CD4-positive, alpha-beta T cell treated with Interleukin-21 for 1 hour (primary cell): ENCODE measurements around the gene XYLT1.

Experiments used
- DNase-seq: peaks from one replicate; pipeline ENCODE4 v3.0.0-alpha.2; 2020

Gene XYLT1

DNA sequence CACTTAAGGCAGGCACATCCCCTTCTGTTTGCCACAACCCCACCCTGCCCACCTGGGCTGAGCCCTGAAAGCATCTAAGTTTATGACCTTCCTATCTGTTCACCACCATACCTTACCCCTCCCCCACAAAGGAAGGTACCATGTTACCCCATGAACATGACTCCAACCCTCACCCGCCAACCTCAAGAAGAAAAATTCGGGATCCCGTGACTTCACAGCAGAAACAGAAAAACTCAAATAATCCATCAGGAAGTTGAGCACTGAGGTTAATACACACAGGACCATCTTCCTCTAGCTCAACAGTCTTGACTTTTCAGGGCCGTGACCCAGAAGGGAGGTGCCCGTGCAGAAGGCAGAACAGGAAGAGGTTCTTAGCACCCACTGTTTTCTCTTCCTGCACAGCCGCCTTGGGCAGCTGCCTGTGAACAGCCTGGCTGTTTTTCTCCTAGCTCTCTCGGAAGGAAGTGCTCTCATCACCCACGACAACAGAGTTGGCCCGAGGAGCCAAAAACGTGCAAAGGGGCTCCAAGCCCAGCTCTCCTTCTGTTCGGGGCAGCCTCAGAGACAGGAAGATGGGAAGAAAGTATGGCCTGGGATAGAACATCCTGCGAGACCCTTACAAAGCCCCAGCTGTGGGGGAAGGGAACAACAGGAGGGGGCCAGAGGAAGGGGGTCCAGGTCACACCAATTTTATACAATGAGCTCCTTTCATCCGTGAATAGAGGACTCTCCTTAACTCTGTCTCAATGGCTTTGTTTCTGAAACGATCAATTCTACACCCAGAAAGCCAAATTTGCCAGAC lies 101.1 kb downstream of the XYLT1 start:
- DNase-seq = peak; percentile 84

DNA sequence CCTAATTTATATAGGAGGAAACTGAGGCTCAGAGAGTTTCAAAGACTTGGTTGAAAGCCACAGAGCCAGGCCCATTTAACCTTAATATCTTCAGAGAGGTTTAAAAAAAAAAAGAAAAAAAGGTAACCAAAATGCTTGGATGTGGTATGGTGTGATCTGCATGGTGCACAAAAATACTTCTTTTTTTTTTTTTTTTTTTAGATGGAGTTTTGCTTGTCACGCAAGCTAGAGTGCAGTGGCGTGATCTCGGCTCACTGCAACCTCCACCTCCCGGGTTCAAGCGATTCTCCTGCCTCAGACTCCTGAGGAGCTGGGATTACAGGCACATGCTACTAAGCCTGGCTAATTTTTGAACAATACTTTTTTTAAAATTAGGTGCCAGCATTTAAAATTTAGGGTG lies 101.8 kb downstream of the XYLT1 start:
- peak; percentile 45 for DNase-seq

DNA sequence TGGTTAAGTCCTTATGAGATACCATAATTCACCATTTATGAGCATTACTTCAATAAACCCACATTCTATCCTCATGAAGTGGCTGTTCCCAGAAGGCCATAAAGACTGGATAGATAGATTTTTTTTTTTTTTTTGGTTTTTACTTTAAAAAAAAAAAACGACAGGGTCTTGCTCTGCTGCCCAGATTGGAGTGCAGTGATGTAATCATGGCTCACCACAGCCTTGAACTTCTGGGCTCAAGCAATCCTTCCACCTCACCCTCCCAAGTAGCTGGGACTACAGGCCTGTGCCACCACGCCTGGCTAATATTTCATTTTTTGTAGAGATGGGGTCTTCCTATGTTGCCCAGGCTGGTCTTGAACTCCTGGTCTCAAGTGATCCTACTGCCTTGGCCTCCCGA lies 102.3 kb downstream of the XYLT1 start:
- DNase-seq = no peak

DNA sequence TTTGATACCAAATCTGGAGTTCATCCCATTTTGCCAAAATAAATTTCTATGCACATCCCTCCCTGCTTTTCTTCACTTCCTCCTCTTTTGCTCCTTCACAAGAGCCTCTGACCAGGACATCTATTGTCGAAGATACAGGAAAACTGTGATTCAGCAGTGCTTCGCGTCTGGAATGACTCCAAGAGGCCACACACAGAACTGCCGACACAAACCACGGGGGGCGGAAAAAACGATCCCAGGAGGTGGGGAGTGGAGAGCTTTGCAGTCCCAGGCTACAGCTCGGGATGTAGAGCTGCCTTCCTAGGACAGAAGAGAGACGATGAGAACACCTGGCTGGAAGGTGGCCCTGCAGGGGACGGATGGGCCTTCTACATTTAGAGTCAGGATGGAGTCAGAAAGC lies 102.8 kb downstream of the XYLT1 start:
- no peak for DNase-seq

DNA sequence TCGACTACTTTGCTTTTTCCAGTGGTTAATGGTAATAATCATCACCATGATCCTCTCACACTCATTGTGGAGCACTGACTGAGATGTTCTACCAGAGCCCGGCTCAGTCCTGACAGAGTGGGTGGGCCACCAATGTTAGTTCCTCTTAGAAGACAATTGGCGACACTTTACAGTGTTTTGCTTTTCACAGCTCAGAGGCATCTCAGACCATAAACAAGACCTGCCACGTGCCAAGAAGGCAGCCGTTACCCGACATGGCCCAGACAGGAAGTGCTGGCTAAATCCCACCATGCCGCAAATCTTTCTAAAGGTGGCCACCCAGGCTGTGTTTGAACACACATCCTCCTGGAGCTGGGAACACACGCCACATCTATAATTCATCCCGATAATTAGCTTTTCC lies 103.7 kb downstream of the XYLT1 start:
- DNase-seq = peak; percentile 44

DNA sequence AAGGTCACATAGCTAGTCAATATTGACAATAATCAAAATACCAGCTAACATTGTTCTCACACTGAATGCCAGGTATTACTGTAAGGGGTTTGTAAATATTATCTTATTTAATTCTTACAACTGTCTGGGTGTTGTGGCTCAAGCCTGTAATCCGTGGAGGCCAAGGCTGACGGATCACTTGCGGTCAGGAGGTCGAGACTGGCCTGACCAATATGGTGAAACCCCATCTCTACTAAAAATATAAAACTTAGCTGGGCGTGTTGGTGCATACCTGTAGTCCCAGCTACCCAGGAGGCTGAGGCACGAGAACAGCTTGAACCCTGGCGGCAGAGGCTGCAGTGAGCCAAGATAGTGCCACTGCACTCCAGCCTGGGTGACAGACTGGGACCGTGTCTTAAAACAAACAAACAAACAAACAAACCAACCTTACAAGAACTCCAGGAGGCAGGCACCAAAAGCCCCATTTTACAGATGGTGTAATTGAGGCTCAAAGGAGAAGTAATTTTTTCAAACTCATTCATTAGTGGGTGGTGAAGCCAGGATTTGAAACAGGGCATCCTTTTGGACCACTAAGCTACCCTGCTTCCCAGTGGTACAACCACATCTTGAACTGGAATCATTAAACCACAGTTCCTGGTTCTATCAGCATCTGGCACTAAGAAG lies 104.3 kb downstream of the XYLT1 start:
- no peak for DNase-seq

DNA sequence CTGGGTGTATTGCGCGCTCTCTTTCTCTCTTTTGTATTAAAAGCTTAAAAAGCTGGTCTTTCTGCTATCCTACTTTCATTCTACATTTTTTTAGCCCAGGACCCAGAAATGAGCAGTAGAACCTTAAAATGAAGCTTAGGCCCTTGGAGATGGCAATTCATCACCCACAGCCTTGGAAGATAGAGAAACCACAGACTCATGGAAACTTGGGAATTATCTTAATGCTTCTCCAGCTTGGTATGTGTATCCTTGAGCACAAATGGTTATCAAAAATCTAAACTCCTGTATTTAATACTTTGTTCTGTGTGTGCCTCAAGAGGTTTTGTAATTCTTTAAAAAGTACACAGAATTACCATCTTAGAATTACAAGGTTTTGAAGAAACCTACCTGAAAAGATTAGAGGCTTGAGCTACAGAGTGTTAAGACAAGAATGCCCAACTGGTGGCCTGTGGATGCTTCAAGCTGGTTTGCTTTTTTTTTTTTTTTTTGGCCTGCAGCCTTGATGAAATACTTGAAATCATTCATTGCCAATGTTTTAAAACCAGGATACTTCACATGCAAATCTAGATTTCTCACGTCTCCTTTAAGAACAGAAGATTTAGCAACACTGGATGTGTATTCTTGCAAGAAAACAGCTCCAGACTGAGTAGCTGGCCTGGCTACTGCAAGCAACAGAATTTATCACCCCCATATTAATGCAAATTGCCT lies 105.0 kb downstream of the XYLT1 start:
- DNase-seq = no peak

DNA sequence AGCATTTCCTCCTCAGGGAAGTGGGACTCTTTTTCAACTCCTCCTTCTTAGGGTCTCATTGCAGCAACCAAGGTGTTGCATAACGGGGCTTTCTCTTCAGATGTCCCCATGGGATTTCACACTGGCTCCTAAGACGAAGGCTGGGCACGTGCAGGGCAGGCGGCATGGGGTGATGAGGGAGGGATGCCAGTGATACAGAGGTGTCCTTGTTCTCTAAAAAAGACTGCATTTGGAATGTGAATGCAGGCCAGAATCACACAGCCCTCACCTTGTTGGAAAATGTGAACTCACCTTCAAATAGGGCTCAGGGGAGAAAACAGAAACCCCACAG lies 105.6 kb downstream of the XYLT1 start:
- DNase-seq = no peak

DNA sequence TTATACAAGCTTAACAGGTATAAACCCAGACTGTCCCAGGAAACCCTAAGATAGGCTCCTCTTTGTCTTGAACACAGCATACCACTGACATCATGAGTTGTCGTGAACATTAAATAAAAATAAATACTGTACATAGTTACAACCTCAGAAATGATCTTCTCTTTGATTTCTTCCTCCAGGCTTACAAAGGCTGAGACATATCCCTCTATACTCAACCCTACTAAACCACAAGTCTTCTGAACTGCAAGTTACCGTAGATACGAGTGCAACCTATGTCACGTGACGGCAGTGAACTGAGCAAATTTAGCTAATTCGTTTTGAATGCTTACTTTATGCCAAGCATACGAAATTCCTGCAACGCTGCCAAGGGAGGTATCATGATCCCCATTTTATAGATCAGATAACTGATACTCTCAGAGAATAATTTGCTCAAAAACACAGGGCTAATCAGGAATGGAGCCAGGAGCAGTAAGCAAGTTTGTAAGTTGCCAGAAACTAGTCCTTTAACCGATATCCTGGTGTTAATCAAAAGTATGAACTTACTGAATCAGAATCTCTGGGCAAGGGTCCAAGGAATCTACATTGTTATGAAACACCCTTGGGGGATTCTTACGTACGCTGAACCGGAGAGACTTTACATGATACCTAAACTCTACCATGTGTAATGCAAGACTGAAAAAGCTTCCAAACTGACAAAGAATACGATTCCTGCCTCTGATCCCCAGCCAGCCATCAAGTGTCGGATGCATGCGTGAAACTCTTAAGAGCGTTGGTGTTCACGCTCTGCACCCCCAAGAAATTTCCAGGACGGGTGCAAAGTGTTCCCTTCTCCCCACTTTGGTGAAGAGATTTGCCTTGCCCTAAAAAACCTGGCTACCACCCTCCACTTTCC lies 106.2 kb downstream of the XYLT1 start:
- peak; percentile 83 for DNase-seq

DNA sequence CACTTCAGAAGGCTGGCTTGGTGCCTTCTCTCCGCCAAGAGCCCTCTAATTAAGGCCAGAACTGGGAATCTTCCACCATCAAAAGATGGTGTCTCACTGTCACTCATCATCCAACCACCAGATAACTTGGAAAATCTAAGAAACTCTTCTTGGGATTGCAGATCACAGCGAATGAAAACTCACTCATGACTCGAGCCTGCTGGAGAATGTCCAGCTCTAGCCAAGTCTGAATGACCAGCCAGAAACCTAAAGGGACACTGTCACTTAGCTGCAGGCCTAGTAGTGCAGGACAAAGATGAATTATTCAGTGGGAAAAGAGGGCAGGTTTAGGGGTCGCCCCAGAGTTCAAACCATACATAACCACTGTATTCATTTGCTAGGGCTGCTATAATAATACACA lies 107.8 kb downstream of the XYLT1 start:
- DNase-seq = no peak

DNA sequence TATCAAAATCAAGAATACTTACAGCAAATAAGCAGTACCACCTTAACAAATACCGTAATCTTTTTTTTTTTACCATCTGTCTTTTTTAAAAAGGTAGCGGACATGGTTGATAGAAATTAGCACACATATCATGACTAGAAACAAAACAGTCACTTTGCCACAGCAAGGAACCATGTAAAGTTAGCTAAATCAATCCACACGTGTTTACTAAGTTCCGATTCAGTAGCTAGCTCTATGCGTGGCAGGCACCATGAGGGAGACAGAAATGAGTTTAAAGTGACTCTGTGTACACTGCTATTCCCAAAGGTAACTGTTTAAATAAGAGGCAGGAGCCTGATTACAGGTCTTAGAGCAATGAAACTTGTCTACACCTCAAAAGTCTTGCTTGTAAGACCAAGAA lies 108.6 kb downstream of the XYLT1 start:
- no peak for DNase-seq

DNA sequence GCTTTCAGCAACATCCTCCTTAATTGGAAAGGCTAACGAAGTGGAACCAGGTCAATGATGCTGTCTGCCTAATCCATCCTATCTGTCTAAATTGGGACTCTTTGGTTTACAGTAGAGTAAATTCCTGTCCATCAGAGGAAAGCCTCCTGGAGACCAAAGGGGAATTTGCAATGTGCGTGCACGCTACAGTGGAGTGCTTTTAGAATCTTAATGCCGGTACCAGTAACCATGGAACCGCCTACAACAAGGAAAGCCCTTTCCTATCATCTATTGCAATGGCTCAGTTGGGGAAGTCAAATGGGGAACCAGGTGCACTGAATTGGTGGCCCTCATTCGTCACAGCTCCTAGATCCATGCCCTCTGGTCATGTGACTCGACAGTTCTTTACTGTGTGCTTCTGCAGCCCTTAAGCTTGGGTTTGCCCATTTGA lies 110.1 kb downstream of the XYLT1 start:
- peak; percentile 43 for DNase-seq

DNA sequence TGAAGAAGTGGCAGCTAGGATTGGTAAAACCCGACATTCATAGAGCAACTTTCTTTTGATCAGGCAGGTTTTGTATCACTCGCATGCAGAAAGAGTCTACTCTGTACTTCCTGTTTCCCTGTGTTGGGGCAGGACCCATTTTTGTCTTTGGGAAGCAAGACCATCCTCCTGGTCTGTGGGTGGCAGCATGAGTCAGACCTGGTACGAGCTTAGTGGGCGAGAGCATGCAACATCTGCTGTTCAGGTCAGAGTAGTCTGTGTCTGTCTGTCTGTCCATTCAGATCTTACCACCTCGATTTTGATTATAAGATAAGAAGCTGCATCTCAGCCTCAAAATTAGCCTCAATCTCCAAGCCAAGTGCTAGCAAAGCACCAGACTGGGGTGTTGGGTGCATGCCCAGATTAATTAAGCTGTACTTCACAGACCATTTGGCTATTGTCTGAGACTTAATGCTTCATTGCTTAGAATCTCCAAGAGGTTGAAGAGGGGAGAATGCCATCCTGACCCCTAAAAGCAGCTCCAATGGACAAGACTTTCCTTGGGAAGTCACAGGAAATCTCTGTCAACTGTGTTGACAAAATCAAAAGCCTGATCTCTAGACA lies 110.9 kb downstream of the XYLT1 start:
- DNase-seq = peak; percentile 43

DNA sequence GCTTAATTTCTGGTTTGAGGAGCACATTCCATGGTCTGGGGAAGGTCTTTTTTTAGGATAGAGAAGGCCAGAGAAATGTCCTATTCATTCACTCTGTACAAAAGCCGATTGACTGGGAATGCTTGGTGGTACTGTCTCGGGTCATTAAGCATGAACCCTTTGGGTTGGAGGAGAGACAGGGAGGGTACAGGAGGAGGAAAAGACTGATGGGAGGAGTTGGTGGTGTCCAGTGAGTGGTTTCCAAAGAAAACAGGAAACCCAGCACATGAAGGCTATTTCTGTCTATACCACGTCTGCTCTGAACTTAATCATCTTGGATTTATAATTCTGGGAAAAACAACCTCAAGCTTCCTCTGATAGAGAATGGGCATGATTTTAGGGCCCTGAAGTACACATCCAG lies 111.9 kb downstream of the XYLT1 start:
- DNase-seq = no peak

DNA sequence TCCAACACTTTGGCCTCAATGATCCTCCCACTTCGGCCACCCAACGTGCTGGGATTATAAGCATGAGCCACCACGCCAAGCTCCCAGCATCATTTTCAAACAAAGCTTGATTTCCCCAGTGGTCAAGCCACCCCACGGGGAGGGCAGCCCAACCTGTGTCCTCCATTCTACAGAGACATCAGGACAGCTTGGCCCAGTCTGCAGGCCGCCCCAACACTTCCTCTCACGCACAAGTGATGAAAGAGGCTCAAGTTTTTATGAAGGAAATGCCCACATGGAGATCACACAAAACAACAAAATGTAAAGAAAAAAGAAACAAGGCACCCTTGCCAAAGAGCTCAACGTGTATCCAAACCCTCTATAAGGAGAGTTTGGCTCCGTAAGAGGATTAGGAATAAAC lies 112.4 kb downstream of the XYLT1 start:
- no peak for DNase-seq

DNA sequence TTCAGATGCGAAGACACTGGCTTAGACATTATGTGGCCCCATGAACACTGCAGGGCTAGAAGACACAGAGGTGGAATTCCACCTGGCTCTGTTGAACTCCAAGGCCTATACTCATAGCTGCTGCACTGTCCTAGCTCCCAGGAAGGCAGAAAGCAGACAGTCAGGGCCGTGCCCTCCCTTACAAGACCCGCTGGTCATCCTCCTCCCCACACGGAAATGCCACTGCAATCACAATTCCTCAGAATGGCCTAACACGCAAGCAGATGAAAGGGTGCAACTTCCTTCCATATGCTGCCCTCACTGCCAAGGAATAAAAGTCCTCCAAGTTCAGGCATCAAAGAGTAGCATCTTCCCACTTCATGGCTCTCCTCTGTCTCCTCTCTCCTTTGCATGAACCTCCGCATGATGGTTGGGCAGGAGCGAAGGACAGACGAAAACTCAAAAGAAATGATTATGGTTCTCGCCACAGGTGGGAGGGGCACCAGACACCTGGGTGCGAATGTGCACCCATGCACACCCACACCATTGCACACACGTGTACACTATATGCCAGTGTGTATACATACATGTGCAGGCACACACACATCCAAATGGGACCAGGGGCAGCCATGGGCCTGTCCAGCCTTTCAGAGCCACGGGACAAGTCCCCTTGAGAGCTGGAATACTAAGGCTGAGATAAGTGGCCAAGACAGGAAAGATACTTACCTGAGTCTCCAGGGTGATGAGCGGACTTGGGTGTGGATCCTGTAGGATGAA lies 113.3 kb downstream of the XYLT1 start:
- DNase-seq = no peak

DNA sequence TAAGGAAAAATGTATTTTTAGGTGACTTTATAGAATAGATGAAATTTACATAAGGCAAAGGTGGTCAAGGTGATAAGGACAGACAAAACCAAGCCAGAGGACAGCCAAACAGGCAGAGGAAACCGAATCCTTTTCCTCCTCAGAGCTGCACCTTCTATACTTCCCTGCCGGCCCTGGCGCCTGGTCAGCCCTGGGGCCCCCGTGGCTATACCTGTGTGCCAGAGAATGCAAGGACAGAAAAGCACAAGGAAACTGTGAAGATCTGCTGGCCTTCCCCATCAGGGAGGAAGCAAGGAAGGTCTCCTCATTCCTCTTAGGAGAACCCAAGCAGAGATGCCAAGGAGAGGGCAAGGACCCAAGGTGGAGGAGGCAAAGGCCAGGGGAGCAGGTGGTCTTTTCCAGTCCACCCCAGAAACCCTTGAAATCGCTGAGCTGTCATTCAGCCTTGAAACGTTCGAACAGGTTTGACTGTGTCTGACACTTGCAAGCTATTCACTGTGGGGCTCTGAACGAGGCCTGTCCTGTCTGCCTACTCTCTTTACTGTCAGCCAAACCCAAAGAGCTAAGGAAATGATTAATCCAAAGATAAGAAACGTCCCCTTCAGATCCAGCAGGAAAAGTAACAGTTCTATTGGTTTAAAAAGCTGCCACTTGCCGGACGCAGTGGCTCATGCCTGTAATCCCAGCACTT lies 114.4 kb downstream of the XYLT1 start:
- no peak for DNase-seq

DNA sequence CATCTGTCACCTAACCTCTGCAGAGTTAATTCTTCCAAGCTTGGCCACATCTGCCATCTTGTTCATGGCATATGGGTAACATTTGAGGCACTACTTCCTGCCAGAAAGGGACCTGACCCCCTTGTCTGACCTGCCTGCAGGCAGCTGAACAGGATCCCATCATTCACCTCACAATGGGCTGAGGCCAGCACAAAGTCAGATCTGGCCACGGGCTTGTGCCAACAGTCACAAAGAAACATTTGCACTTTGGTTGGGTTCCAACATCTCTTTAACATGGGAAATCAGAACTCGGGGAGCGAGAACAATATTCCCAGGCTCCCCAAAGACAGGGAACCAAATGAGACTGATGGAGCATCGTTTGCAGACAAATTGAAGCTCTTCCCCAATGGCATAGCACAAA lies 116.1 kb downstream of the XYLT1 start:
- DNase-seq = no peak

DNA sequence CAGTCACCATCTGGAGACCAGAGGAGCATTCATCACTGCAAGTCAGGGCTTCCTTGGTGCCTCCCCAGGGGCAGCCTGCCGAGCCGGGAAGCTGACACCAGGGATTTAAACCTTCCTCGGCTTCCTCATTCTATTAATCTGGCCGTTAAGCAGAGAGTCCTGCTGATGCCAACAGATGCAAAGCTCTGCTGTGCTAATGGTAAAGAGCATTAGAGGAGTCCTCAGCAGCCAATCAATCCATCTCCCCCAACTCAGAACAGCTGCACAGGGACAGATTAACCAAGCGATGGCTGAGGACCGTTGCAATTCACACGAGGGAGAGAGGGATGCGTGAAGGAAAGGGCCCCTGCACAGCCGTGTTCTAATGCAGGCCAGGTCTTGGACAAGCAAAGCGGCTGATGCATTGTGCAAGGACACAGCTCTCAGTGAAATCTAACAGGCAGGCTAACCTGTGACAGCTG lies 116.6 kb downstream of the XYLT1 start:
- no peak for DNase-seq

DNA sequence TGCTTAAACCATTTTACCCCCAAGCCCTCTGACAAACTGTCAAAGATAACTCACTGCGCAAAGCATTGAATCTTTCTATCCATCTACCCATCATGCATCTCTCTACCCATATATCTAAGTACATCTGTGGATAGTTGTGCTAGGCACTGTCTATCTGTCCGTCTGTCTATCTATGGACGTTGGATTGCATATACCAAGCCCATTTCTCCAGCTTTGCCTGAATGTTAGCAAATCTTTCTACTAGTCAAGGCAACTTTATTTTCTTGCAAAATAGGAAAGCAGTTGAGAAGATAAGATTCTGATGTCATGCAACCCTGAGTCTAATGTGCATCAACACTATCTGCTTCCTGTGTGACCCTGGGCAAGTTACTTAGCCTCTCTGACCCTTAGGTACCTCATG lies 117.2 kb downstream of the XYLT1 start:
- no peak for DNase-seq

DNA sequence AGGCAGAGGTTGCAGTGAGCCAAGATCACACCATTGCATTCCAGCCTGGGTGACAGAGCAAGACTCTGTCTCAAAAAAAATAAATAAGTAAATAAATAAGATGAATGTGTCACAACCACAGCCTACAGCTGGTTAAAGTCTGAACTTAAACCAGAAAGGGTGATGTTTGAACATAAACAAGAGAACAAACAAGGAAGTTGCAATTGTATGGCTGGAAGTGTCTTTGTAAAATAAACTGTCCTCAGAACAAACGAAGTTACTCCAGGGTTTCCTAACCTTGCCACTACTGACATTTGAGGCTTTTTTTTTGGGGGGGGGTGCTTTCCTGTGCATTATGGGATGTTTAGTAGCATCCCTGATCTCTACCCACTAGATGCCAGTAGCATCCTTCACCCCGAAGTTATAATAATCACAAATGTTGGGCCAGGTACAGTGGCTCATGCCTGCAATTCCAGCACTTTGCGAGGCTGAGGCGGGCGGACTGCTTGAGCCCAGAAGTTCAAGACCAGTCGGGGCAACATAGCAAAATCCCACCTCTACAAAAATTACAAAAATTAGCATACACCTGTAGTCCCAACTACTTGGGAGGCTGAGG lies 119.2 kb downstream of the XYLT1 start:
- no peak for DNase-seq
